Muscle of back (tissue), 13 donors: Measurements from ENCODE around the gene PROB1. TPM values are rescaled to one million over a fixed set of nuclear protein-coding genes. Genes with fewer than 3 reads are reported as not detected.
"Not testable (repeated sequence)": the region's sequence is repeated elsewhere in the genome, so short reads cannot be mapped to it uniquely, and the experiment has no call there.

Source experiments
- DNase-seq, 3 donors: peaks; one replicate each; pipeline versions ENCODE4 v3.0.0 to v3.0.0-alpha.2; 2013
- long read RNA-seq, 9 donors: transcript quantifications; one replicate each; lab custom pipeline, GENCODE V29; 2026
- polyA plus RNA-seq, 10 donors: library from polyadenylated mRNA; unstranded; fragments of 120-200 nt; gene quantifications; one replicate each; pipeline ENCODE4 v1.2.1, GENCODE V29; 2013; ENCODE audit not compliant: insufficient read length in 10 of 10

Gene PROB1
- polyA plus RNA-seq: 10 to 100 TPM; 22.4 to 40.5 (median 29.5) TPM
- long read RNA-seq, donor 1, full-length matches to known transcripts: 58 of 58 reads
- long read RNA-seq, donor 1, partial matches to known transcripts: 0 of 58 reads
- long read RNA-seq, donor 1, other reads (novel, unspliced or antisense): 0 of 58 reads
- long read RNA-seq, donor 2, full-length matches to known transcripts: 38 of 38 reads
- long read RNA-seq, donor 2, partial matches to known transcripts: 0 of 38 reads
- long read RNA-seq, donor 2, other reads (novel, unspliced or antisense): 0 of 38 reads
- long read RNA-seq, donor 3: 0 reads
- long read RNA-seq, donor 4, full-length matches to known transcripts: 41 of 41 reads
- long read RNA-seq, donor 4, partial matches to known transcripts: 0 of 41 reads
- long read RNA-seq, donor 4, other reads (novel, unspliced or antisense): 0 of 41 reads
- long read RNA-seq, donor 5, full-length matches to known transcripts: 69 of 69 reads
- long read RNA-seq, donor 5, partial matches to known transcripts: 0 of 69 reads
- long read RNA-seq, donor 5, other reads (novel, unspliced or antisense): 0 of 69 reads
- long read RNA-seq, donor 6, full-length matches to known transcripts: 64 of 64 reads
- long read RNA-seq, donor 6, partial matches to known transcripts: 0 of 64 reads
- long read RNA-seq, donor 6, other reads (novel, unspliced or antisense): 0 of 64 reads
- long read RNA-seq, donor 7, full-length matches to known transcripts: 39 of 39 reads
- long read RNA-seq, donor 7, partial matches to known transcripts: 0 of 39 reads
- long read RNA-seq, donor 7, other reads (novel, unspliced or antisense): 0 of 39 reads
- long read RNA-seq, donor 8, full-length matches to known transcripts: 29 of 29 reads
- long read RNA-seq, donor 8, partial matches to known transcripts: 0 of 29 reads
- long read RNA-seq, donor 8, other reads (novel, unspliced or antisense): 0 of 29 reads
- long read RNA-seq, donor 9, full-length matches to known transcripts: 13 of 13 reads
- long read RNA-seq, donor 9, partial matches to known transcripts: 0 of 13 reads
- long read RNA-seq, donor 9, other reads (novel, unspliced or antisense): 0 of 13 reads

- peak in 2 of 3 donors; percentile 52 to 77 for DNase-seq
Observed at GRCh38 chr5:139394654-139395566, at the start of gene PROB1. TSS of gene PROB1 (minus strand) at chr5:139395104. CDS start at chr5:139395081, 23 bp downstream.

- peak in 1 of 3 donors; percentile 86 for DNase-seq
Observed at GRCh38 chr5:139443831-139444453, 49.0 kb upstream of the PROB1 start.

- DNase-seq: not testable (repeated sequence)
Observed at GRCh38 chr5:139440416-139440815, 45.5 kb upstream of the PROB1 start.

GRCh38 chr5:139439013-139439903 lies 44.4 kb upstream of the PROB1 start, which contains the start of gene DNAJC18:
TSS of gene DNAJC18 (minus strand) at chr5:139439525. CDS start at chr5:139439445, 80 bp downstream.
- peak; percentile 92 to 97 (median 96) for DNase-seq

GRCh38 chr5:139438707-139439012 lies 43.8 kb upstream of the PROB1 start:
- DNase-seq: peak in 1 of 3 donors; percentile 46

GRCh38 chr5:139435676-139436075 lies 40.8 kb upstream of the PROB1 start:
- DNase-seq: no peak

- DNase-seq: no peak
Observed at GRCh38 chr5:139431706-139432105, 36.8 kb upstream of the PROB1 start.

GRCh38 chr5:139430015-139430414 lies 35.1 kb upstream of the PROB1 start:
- DNase-seq: no peak

- no peak for DNase-seq
Observed at GRCh38 chr5:139426203-139426885, 31.4 kb upstream of the PROB1 start.

- DNase-seq: no peak
Observed at GRCh38 chr5:139425497-139425896, 30.6 kb upstream of the PROB1 start.

GRCh38 chr5:139422307-139422893 lies 27.5 kb upstream of the PROB1 start:
- DNase-seq: peak; percentile 68 to 86 (median 75)

- DNase-seq: no peak
Observed at GRCh38 chr5:139419226-139420192, 24.6 kb upstream of the PROB1 start.

GRCh38 chr5:139418793-139419192 lies 23.9 kb upstream of the PROB1 start:
- DNase-seq: no peak

GRCh38 chr5:139417214-139417613 lies 22.3 kb upstream of the PROB1 start:
- peak in 2 of 3 donors; percentile 45 to 65 for DNase-seq

- DNase-seq: no peak
Observed at GRCh38 chr5:139416651-139417050, 21.7 kb upstream of the PROB1 start.

GRCh38 chr5:139415869-139416268 lies 21.0 kb upstream of the PROB1 start:
- DNase-seq: no peak

- peak in 1 of 3 donors; percentile 39 for DNase-seq
Observed at GRCh38 chr5:139415221-139415861, 20.4 kb upstream of the PROB1 start.
